Myocyte (in vitro differentiated cells): ENCODE data around the gene CHMP1B. TPM values are rescaled to one million over a fixed set of nuclear protein-coding genes. Genes with fewer than 3 reads are reported as not detected.
"Not testable (repeated sequence)": the region's sequence is repeated elsewhere in the genome, so short reads cannot be mapped to it uniquely, and the experiment has no call there.

Experiments used
- DNase-seq: peaks from one replicate; pipeline ENCODE4 v3.0.0-alpha.2; 2012; ENCODE audit warnings: low read depth
- total RNA-seq: library from RNA; depleted of rRNA; stranded (reverse); fragments of >200 nt; gene quantifications from 2 replicates; pipeline ENCODE4 v1.2.3, GENCODE V29; 2014

The CHMP1B gene
- total RNA-seq, 1 donor from 2014 or later = 46.1 TPM

- no peak for DNase-seq
Measured at GRCh38 chr18:11866764-11867163, 15.6 kb downstream of the CHMP1B start.

GRCh38 chr18:11868230-11868629, 17.0 kb downstream of the CHMP1B start:
- no peak for DNase-seq

DNA sequence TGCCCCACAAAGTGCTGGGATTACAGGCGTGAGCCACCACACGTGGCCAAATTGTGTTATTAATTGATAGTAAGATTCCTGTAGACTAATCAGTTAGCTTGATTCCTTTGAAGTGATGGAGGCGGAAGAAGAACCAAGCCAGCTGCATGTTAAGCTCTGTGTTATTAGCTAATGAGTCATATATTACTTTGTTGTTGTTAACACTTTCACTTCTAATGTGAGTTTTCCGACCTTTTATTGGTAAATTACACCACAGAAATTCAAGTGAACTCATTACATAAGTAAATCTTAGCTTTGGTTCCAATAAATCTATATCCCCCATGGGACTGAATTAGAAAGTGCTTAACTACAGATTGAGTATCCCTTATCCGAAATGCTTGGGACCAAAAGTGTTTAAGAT, 20.3 kb downstream of the CHMP1B start:
- DNase-seq = no peak

DNA sequence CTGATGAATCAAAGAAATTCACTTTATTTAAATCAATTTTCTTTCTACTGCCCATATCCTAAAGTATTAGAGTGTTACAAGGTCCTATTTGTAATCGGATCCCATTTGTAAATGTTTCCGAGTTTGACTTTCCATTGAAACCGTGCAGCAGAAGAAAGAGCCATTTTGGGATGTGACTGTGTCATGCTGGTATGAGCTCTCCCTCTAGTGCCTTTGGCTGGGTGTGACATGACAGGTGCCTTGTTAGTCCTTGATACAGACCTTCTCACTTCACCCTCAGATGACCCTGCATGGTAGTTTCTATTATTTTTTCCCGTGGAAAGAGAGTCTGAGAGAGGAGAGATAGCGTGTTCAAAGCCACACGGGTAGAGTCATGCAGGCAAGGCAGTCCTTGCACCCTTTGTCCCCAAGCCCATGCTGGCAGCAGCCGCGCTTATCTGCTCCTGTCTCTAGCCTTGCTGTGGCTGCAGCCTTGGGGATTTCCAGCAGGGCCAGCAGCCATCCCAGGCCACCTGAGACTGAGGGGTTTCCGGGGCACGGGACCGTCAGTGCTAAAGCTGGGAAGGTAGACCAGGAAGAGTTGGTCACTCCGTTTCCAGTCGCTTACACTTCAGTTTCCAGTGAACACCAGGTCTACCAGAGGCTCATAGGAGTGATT, 21.4 kb downstream of the CHMP1B start:
- peak; percentile 87 for DNase-seq

DNA sequence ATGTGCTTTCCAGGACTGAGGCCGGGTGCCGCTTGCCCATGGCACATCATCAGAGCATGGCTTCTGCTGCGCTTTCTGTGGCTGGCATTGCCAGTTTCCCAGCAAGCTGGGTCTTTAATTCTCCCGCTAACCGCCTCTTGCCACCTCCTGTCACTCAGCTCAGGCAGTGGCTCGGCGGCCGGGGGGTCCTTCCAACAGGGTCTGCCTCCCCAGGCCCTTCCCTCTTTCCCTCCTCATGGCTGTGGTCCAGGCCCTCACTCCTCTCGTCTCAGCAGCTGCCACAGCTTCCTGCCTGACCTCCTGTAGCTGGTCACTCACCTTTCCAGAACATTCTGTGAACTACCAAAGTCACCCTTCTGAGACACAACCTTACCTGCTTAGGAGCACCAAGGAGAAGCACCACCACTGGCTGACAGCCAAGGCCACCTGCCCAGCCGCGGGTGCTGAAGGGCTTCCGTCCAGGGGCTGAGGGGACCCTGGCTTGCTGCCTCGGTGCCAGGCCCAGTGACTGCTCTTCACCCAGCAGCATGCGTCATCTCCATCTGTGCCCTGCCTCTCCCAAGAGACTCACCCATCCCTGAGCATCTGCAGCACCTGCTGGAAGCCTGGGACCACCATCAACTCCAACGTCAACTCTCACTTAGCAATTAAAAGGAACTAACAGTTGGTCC, 22.6 kb downstream of the CHMP1B start:
- no peak for DNase-seq

GRCh38 chr18:11874676-11875075, 23.5 kb downstream of the CHMP1B start:
- no peak for DNase-seq

DNA sequence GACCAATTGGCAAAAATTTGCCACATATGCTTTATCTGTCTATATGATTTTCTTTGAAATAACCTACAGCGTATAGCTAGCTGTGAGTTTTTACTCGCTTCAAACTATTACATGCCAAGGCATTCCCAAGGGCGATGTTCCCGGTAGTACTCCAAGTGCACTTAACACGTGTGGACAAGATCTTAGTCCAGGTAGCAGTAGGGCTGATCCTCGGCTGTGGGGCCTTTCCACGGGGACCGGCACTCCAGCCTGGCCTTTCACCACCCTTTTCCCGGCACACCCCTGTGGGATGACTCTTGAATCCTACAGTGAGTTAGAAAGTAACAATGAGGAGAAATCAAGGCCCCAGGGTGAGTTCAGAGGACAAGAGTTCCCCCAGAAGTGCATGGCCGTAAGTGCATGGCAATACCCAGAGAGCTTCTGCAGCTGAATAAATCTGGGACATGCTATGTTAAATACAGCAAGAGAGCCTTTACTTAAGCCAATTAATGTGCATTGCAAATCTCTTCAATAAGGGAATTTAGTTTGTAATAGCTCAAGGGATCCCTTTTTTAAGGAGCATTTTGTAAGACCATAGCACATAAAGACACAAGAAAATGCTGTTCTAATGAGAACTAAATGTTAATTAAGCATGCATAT, 26.4 kb downstream of the CHMP1B start:
- DNase-seq = no peak

GRCh38 chr18:11880586-11881304, 29.5 kb downstream of the CHMP1B start:
- no peak for DNase-seq

DNA sequence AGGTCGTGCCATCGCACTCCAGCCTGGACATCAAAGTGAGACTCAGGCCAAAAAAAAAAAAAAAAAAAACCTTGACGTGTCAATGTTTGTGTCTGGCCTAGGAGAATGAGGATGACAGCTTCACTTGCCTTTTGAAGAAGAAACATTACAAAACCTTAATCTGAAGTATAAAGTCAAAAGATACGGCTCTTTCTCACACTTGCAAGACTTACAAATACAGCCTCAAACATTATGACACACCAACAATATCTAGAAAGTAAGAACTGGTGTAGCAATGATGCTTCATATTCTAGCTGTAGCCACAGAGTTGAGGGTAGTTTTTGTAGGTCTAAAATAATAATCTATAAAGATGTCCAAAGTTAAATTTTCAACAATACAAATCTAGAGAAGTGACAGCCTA, 31.4 kb downstream of the CHMP1B start:
- no peak for DNase-seq

- no peak for DNase-seq
Measured at GRCh38 chr18:11883153-11883552, 31.9 kb downstream of the CHMP1B start.

DNA sequence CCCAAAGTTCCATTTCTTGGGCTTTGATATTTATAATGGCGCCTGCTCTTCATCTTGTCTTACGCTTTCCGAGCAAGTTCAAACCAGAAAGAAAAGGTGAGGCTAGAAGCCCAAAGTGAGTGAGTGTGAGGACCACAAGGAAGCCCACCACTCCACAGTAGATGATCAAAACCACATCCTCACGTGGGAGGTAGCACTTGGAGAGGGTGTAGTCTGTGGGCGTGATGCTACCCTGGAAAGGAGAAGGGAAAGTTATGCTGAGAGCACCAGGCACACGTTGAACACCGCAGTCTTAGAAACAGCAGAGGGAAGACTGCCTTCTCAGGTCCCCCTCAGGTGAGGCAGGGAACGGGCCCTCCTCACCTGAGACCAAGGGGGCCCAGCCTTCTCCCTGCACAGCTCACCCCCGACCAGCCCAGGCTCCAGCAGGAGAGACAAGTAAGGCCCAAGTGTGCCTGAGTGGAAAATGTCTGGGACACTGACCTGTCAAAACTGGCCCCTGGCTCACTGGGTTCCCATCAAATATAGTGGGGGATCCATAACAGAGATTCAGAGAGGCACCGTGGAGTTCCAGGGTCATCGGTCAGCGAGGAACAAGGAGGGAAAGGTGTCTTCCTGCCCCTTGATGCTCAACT, 33.3 kb downstream of the CHMP1B start:
- DNase-seq = no peak

DNA sequence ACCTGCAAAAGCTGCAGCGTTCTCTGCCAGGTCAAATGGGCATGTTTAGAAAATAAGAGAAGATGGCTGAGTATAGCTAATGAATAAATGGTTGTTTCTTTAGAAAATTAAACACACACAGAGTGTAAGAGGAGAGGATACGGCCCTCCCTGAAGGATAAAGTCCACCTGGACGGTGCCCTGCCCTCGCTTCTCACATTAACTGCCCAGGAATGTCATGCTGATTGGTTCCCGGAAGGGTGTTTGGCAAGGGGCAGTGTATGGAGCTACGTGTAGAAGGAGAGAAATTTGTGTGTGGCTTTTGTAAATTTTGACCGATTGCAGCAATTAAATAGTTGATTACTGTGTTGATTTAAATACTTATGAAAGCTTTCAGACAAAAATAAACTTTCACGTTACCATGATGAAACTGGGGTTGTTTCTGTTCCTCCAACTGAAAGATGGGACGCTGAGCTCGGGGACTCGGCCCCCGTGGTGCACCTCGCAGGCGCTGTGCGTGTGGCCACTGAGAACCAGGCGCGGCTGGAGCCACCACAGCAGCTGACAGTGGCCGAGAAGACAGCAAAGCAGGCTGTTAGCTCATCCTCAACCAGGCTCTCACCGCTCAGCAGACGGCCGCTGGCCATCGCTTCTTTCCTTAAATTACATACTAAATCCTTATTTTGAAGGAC, 34.2 kb downstream of the CHMP1B start:
- DNase-seq = no peak

DNA sequence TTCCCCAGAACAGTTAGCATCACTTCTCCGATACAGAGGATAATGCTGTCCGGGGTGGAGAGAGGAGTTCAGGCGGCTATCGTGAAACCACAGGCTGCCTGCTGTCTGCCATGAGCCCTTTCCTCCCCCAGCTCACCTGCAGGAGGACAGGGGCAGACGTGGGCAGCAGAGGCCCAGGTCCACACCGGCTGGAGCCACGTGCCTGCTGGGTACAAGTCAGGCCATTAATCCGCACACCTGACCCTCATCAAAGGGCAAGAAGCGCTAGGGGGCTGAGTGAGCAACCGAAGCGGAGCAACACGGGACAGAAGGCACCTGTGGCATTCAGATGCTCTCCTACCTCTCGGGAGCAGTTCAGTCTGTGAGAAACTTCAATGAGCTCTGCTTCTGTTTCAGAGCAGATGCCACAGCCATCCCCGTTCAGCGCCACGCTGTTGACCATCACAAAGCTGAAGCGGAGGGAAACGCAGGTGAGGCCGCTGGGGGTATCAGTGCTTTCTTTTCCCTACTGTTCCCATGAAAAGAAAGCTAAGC, 35.4 kb downstream of the CHMP1B start:
- no peak for DNase-seq

DNA sequence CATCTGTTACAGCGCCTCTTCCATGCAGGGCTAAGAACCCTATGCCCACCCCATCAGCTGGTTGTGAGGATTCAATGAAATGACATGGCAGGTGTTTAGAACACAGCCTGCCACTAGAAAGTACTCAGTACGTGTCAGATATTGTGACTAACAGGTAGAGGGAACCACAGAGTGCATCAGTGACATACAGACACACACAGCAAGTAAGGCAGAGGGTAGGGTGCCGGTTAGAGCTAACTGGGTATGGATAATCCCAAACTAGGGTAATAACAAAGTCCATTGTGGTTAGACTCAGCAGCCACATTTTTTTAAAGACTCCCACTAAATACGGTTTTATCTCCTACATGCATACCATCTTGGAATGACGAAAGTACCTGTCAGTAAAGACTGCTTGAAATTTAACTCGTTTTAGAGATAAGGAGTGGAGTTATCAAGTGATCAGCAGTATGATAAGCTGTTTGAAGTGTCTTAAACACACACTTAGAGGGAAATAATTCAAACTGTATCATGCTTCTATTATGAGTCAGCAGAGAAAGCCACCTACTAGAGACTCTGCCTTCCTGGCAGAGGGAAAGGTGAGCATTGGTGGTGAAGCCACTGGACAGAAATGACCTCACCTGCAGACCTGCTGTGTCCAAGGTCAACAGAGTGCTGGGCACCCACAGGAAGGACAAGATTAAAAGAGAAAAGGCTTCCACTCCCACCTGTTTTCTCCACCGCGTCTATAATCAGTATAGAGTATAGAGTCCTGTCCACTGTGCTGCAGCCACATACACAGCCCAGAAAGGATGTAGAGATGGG, 36.3 kb downstream of the CHMP1B start:
- DNase-seq = peak; percentile 22

- DNase-seq = no peak
Measured at GRCh38 chr18:11888726-11889125, 37.5 kb downstream of the CHMP1B start.

DNA sequence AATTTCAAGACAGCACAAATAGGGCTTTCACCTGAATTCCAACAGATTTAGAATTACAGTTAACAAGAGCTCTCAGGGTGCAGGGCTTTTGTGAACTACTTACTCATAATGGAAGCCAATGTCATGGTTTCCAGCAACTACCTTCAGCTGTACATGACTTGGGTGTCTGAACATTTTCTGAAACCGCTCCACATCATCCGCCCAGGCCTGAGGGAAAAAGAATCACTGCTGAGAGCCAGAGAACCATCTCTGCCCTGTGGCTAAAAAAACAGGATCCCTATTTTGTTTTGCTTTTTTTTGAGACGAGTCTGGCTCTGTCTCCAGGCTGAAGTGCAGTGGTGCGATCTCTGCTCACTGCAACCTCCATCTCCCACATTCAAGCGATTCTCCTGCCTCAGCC, 38.1 kb downstream of the CHMP1B start:
- DNase-seq = no peak

GRCh38 chr18:11891737-11892136, 40.5 kb downstream of the CHMP1B start:
- DNase-seq = no peak

GRCh38 chr18:11892438-11892837, 41.2 kb downstream of the CHMP1B start:
- not testable (repeated sequence) for DNase-seq

GRCh38 chr18:11897781-11898180, 46.6 kb downstream of the CHMP1B start:
- no peak for DNase-seq

- no peak for DNase-seq
Measured at GRCh38 chr18:11899063-11899462, 47.9 kb downstream of the CHMP1B start.
